SU-DHL-6 (cell line): ENCODE data around the gene PRPF6.

Experiments
- H2AFZ ChIP-seq: fragments of 200-600 bp; sonication (generic); 2 replicates; pipeline ENCODE4 v1.6.1; 2014; ENCODE audit warnings: low read depth, mild to moderate bottlenecking, moderate library complexity, mixed read lengths, antibody characterized with exemption, low read length; ENCODE audit not compliant: severe bottlenecking
- H3F3A ChIP-seq: fragments of 200-600 bp; shearing (Covaris generic); 2 replicates; pipeline ENCODE4 v1.6.0; 2016; ENCODE audit warnings: antibody characterized with exemption, mild to moderate bottlenecking; ENCODE audit not compliant: insufficient read depth
- H3K27ac ChIP-seq: fragments of 200-600 bp; sonication (generic); 2 replicates; pipeline ENCODE4 v1.5.1; 2016; ENCODE audit warnings: low read depth, mild to moderate bottlenecking, low read length, moderate library complexity, mixed read lengths
- H3K27me3 ChIP-seq: fragments of 200-600 bp; sonication (generic), shearing (Covaris generic); 2 replicates; pipeline ENCODE4 v1.6.0; 2014; ENCODE audit warnings: mild to moderate bottlenecking, low read length
- H3K36me3 ChIP-seq: fragments of 200-600 bp; sonication (generic); 2 replicates; pipeline ENCODE4 v1.6.1; 2014; ENCODE audit warnings: mild to moderate bottlenecking, low read length, mixed read lengths
- H3K4me2 ChIP-seq: fragments of 300-600, 200-600 bp; shearing (Covaris generic), sonication (generic); 2 replicates; pipeline ENCODE4 v1.6.0; 2014; ENCODE audit warnings: low read length, low read depth, mild to moderate bottlenecking; ENCODE audit not compliant: poor library complexity, severe bottlenecking
- H3K4me3 ChIP-seq: fragments of 200-600 bp; sonication (generic); 2 replicates; pipeline ENCODE4 v1.5.1; 2014; ENCODE audit warnings: antibody characterized with exemption, low read length, mild to moderate bottlenecking, mixed read lengths; ENCODE audit not compliant: insufficient read depth, poor library complexity, severe bottlenecking
- H3K79me2 ChIP-seq: fragments of 200-600 bp; sonication (generic); 2 replicates; pipeline ENCODE4 v1.6.1; 2014; ENCODE audit warnings: mild to moderate bottlenecking, low read length, moderate library complexity; ENCODE audit not compliant: insufficient read depth
- H3K9ac ChIP-seq: fragments of 200-600 bp; sonication (generic); 2 replicates; pipeline ENCODE4 v1.7.0; 2014; ENCODE audit warnings: mild to moderate bottlenecking, low read length
- H3K9me2 ChIP-seq: fragments of 200-600 bp; sonication (generic); replicated peaks from 2 replicates; pipeline ENCODE4 v1.6.1; 2014; ENCODE audit warnings: low read length; ENCODE audit not compliant: insufficient read depth
- H3K9me3 ChIP-seq: fragments of 200-600 bp; sonication (generic); 2 replicates; pipeline ENCODE4 v1.6.1; 2014; ENCODE audit warnings: low read length, mixed read lengths; ENCODE audit not compliant: insufficient read depth
- H4K20me1 ChIP-seq: fragments of 200-600 bp; sonication (generic); 2 replicates; pipeline ENCODE4 v1.6.1; 2014; ENCODE audit warnings: low read depth, mild to moderate bottlenecking, antibody characterized with exemption, low read length, moderate library complexity, mixed read lengths
- EZH2phosphoT487 ChIP-seq: fragments of 200-600 bp; sonication (generic), shearing (Covaris generic); conservative IDR thresholded peaks from 2 replicates; pipeline ENCODE4 v1.6.1; 2018; ENCODE audit warnings: mild to moderate bottlenecking, antibody characterized with exemption, low read length, moderate library complexity, mixed read lengths
- TF ChIP-seq, protein P1 (sequence below): fragments of 200-600 bp; sonication (generic); IDR thresholded peaks from one replicate; pipeline ENCODE4 v1.5.1; 2017; ENCODE audit warnings: antibody characterized with exemption, mild to moderate bottlenecking, low read length, moderate library complexity; ENCODE audit not compliant: insufficient read depth, poor library complexity, severe bottlenecking

PRPF6 gene

DNA sequence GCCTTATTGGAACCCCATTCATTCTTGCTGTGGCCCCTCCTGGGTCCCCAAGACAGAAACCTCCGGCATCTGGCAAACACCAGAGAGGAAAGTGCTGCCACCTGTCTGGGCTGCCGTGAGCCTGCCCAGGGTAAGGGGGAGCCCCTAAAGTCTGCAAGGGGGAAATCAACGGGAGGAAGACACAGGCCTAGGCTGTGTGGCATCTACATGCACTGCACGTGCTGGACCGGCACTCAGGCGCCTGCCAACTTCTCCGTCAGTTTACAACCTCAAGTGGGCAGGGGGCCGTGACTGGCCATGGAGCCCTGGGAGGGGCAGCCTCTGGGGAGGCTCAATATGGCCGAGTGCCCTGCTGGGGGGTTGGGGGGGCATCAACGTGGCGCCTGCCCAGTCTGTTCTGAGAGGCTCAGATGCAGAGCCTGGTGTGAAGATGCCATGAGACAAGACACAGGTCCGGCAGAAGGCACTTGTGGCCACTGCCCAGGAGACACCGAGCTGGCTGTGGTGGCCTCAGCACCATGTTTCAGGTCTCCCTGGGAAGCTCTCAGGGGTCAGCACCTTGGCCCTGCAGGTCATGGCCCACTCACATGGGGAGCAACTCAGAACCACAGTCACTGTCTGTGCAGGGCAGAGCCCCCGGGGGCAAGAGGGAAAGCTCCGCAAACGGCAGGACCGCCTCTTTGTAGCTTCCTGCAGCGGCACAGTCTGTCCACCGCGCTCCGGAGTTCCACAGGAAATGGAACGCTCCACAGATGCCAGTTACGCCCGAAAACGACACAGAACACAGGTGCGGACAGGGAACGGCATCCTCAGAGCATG, 33.1 kb upstream of the PRPF6 start:
- no peak for TF ChIP-seq EZH2phosphoT487
- Histone ChIP-seq H3K4me3 (no peak overlapping the region), H3K4me2 (peak overlapping the region; percentile 46), H3K27me3 (no peaks in the 10 kb centered on the region), H3K36me3 (no peaks in the 10 kb centered on the region), H3K9me3 (no peaks in the 10 kb centered on the region), H3K9me2 (no peaks in the 10 kb centered on the region), H2AFZ (no peak overlapping the region), H3K9ac (no peak overlapping the region), H3F3A (peaks cover 15% of the 10 kb centered on the region), H4K20me1 (no peaks in the 10 kb centered on the region), H3K79me2 (peaks cover 14% of the 10 kb centered on the region; the same call in 1 of the 2 replicates), H3K27ac (peak overlapping the region; percentile 14; the same call in 1 of the 2 replicates)

DNA sequence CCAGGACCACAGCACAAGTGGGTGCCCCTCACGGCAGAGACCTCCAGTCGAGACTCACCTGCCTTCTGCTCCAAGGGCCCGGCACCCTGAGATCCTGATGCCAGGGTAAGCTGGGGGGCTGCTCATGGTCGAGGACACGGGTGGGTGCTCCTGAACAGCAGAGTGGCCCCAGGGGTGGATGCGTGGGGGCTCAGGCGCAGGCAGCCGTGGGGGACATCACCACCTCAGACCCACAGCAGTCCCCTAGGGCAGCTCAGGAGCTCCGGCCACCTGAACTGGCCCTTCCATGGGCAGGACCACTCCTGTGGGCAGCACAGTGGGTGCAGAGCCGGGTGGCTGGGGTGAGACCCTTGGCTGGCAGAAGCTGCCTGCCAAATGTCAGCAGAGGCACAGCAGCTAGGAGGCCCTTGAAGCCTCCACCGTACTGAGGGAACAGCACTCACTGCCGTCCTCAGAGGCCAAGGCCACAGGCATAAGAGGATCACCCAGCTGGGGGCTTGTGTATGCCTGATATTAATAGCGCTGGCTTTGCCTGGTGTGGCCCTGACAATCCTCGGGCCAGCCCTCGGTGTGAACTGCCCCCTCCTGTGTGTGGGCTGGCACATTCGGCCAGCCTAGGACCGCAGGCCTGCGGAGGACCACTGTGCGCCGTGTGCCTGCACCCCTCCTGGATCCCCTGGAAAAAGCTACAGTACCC, 30.1 kb upstream of the PRPF6 start:
- Histone ChIP-seq H3K9ac (no peak overlapping the region), H2AFZ (no peak overlapping the region), H3K9me3 (no peaks in the 10 kb centered on the region), H3K9me2 (no peaks in the 10 kb centered on the region), H3K79me2 (peaks cover 37% of the 10 kb centered on the region), H3K4me2 (no peak overlapping the region), H3F3A (peaks cover 15% of the 10 kb centered on the region), H3K4me3 (no peak overlapping the region), H4K20me1 (no peaks in the 10 kb centered on the region), H3K36me3 (no peaks in the 10 kb centered on the region), H3K27ac (no peak overlapping the region), H3K27me3 (no peaks in the 10 kb centered on the region)
- TF ChIP-seq EZH2phosphoT487: no peak
- TF ChIP-seq, protein P1, sequence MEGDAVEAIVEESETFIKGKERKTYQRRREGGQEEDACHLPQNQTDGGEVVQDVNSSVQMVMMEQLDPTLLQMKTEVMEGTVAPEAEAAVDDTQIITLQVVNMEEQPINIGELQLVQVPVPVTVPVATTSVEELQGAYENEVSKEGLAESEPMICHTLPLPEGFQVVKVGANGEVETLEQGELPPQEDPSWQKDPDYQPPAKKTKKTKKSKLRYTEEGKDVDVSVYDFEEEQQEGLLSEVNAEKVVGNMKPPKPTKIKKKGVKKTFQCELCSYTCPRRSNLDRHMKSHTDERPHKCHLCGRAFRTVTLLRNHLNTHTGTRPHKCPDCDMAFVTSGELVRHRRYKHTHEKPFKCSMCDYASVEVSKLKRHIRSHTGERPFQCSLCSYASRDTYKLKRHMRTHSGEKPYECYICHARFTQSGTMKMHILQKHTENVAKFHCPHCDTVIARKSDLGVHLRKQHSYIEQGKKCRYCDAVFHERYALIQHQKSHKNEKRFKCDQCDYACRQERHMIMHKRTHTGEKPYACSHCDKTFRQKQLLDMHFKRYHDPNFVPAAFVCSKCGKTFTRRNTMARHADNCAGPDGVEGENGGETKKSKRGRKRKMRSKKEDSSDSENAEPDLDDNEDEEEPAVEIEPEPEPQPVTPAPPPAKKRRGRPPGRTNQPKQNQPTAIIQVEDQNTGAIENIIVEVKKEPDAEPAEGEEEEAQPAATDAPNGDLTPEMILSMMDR: no peak

DNA sequence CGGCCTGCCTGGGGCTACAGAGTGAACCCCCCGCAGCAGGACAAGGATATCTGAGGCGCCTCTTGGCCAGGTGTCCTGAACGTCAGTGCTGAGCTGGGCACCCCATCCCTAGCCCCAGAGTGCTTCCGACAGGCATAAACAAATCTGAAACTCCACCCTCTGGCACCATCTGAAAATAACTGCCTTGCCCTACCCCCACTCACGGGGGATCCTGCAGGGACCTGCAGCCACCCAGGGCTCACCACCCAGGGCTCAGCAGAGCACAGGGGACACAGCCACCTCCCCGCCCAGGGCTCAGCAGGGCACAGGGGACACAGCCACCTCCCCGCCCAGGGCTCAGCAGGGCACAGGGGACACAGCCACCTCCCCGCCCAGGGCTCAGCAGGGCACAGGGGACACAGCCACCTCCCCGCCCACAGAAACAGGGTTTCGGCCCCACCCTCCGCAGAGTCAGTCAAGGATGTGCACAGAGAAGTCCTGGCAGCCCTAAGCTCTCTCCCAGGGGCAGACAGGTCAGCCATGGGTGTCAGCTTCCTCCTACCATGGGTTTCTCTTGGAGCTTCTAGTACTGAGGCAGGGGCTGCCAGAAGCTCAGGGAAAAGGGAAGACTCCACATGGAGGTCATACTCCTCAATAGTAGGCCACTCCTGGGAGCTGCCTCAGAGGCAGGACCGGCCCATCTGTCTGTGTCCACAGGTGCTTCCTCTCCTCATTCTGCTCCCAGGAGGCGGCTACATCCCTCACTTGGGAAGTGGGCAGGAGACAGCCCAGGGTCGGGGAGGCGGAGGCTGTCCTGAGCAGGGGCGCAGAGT, 29.3 kb upstream of the PRPF6 start:
- Histone ChIP-seq H3K27ac (no peak overlapping the region), H3K36me3 (no peaks in the 10 kb centered on the region), H4K20me1 (no peaks in the 10 kb centered on the region), H3K9ac (no peak overlapping the region), H3K9me3 (no peaks in the 10 kb centered on the region), H3K4me2 (no peak overlapping the region), H3K27me3 (no peaks in the 10 kb centered on the region), H3K79me2 (peaks cover 39% of the 10 kb centered on the region), H3K4me3 (no peak overlapping the region), H3K9me2 (no peaks in the 10 kb centered on the region), H2AFZ (no peak overlapping the region), H3F3A (peaks cover 16% of the 10 kb centered on the region)
- TF ChIP-seq, protein P1: no peak
- TF ChIP-seq EZH2phosphoT487: no peak
